ENCODE data around the gene ERBB4.

Gene ERBB4

DNA sequence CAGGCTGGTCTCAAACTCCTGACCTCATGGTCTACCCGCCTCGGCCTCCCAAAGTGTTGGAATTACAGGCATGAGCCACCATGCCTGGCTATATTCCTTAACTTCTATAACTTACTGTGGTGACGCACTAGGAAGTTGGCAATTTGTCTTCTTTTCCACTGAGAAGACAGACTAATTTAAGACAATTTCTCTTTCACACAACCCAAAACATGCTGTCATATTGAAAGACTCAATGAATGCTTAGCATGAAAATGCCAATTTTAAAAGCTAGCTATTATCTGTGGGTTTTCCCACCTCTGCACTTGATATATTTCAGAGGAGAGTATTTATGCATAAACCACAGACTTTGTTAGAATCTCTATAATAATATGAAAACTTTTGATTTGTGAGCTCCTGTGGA is 84.5 kb downstream of the ERBB4 start:
- TF ChIP-seq JUND (IDR thresholded peaks at IDR 0.05; ENCODE audit: low read depth) = no peak
- in situ Hi-C loops (cut with HindIII; ENCODE audit: low pct_unique_long_range_greater_than_20kb, low sequenced_read_pairs) = no loop called here
- DNase-seq (ENCODE audit: low read depth in 1 of 2, low spot score in 1 of 2) = no peak

DNA sequence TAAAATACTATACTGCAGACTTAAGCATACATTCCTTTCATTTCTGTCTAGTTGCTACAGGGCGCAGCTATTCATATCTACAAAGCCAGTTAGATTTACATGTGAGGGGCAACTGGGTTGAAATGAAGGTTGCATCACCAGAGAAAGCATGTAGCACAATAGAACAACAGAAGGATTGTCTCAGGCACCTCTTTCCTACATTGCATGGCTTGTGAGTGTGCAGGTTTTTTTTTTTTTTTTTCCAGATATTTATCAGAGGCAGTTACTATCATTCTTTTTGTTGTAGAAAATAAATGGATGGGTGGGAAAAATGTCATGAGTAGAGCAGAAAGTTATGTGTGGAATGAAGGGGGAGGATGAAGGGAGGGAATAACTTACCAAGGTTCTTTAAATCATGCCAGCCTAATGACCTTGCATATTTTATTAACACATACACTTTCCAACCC is 86.8 kb downstream of the ERBB4 start:
- no peak for DNase-seq (ENCODE audit: low read depth in 1 of 2, low spot score in 1 of 2)
- in situ Hi-C loops (cut with HindIII; ENCODE audit: low pct_unique_long_range_greater_than_20kb, low sequenced_read_pairs) = no loop called here
- no peak for TF ChIP-seq JUND (IDR thresholded peaks at IDR 0.05; ENCODE audit: low read depth)

DNA sequence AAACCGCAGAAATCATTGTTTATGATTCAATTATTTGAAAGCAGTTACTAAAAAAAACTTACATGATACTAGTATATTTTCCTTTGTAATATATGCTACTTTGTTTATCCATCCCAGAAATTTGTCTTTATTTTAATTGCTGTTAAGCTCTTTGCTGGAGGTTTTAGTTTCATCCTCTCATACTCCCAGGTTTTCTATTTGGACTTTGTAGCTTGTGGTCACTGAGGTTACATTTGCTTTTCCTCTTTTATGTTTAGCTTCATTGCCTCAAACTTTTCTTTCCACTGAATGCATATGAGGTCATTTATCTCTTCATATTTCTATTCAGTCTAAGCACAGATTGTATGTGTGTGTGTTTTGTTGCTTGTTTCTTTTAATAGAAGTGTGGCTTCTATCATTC is 89.9 kb downstream of the ERBB4 start:
- DNase-seq (ENCODE audit: low read depth in 1 of 2, low spot score in 1 of 2) = no peak
- in situ Hi-C loops (cut with HindIII; ENCODE audit: low pct_unique_long_range_greater_than_20kb, low sequenced_read_pairs) = no loop called here
- TF ChIP-seq JUND (IDR thresholded peaks at IDR 0.05; ENCODE audit: low read depth) = no peak

DNA sequence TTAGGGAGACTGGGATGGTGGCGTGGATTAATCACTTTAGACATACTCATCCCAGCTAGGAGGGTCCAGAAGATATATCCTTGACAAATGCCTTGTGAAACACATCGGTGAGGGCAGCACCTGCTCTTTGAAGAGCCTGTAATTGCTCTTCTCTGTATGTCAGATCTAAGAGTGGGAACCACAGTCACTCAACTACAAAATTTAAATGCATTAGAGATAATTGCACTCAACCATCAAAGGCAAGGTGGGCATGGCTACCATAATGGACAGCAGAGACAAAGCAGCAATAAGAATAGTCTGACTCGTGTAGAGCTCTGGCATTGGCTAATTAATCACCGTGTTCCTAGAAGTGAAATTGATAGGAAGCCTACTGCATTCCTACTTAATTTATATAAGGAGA is 96.8 kb downstream of the ERBB4 start:
- in situ Hi-C loops (cut with HindIII; ENCODE audit: low pct_unique_long_range_greater_than_20kb, low sequenced_read_pairs) = no loop called here
- no peak for TF ChIP-seq JUND (IDR thresholded peaks at IDR 0.05; ENCODE audit: low read depth)
- DNase-seq (ENCODE audit: low read depth in 1 of 2, low spot score in 1 of 2) = no peak

DNA sequence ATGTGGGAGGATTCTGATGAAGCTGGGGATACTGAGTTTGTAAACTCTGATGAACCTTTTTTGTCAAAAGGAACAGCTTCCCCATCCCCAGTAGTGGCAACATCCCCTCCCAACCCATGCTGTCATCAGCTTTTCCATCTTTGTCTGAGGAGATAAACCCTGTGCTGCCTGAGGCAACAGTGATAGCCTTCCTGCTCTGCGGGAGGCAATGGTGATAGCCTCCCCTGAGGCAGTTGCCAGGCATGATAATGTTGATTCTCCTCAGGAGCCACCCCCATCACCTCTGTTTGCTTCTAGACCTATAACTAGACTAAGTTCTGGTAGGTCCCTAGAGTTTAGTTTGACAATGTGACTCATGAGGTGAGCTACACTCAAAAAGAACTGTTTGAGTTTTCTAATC is 97.5 kb downstream of the ERBB4 start:
- no peak for TF ChIP-seq JUND (IDR thresholded peaks at IDR 0.05; ENCODE audit: low read depth)
- DNase-seq (ENCODE audit: low read depth in 1 of 2, low spot score in 1 of 2) = no peak
- in situ Hi-C loops (cut with HindIII; ENCODE audit: low pct_unique_long_range_greater_than_20kb, low sequenced_read_pairs) = no loop called here

DNA sequence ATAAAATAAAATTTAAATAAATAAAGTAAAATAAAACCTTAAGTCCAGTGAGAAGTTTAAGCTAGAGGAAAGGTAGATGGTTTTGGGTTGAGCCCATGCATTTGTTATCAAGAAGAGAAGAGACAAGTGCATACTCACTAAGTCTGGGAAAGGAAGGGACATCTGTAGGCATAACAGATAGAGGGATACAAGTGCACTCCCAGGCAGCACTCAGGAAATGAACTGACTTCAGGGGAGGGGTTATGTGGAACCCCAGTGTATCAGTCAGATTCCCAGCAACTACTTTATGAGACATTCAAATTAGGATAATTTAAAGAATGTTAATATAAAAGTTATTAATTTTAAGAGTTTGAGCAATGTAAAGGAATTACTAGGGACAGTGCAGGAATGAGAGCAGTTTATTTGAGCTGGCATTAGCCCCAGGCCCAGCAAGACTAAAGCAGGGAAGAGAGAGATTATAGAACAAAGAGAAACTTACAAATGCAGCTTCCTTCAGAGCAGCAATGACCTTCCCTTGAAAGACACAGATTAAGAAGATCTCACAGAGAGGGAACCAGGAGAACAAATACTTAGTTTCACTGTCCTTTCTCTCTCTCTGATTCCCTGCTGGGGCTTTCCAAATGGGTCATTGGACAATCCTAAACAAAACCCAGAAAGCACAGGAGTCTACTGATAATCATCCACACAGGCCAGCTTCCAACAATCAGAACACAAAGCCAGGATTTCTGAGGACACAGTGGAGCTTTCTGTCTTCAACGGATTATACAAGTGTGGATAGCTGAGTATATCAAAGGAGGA is 109.7 kb downstream of the ERBB4 start:
- in situ Hi-C loops (cut with HindIII; ENCODE audit: low pct_unique_long_range_greater_than_20kb, low sequenced_read_pairs) = no loop called here
- TF ChIP-seq JUND (IDR thresholded peaks at IDR 0.05; ENCODE audit: low read depth) = no peak
- DNase-seq (ENCODE audit: low read depth in 1 of 2, low spot score in 1 of 2) = no peak

DNA sequence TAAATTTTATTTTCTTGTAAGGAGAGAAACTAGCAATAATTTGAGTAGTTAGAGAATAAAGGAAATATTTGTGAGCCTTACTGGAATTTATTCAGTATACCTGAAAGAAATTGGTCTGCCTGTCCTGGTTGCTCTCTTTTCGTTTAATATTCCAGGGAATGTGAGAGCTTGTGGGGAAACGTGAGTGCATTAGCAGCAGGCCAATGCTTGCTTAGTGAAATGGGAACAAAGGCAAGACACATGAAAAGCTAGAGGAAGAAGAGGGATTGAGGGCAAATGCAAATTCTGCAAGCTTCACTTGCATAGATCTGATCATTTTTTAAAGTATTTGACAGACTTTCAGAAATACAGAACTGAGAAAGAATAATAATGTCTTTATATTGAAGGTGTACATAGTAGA is 111.0 kb downstream of the ERBB4 start:
- in situ Hi-C loops (cut with HindIII; ENCODE audit: low pct_unique_long_range_greater_than_20kb, low sequenced_read_pairs) = no loop called here
- no peak for DNase-seq (ENCODE audit: low read depth in 1 of 2, low spot score in 1 of 2)
- no peak for TF ChIP-seq JUND (IDR thresholded peaks at IDR 0.05; ENCODE audit: low read depth)

DNA sequence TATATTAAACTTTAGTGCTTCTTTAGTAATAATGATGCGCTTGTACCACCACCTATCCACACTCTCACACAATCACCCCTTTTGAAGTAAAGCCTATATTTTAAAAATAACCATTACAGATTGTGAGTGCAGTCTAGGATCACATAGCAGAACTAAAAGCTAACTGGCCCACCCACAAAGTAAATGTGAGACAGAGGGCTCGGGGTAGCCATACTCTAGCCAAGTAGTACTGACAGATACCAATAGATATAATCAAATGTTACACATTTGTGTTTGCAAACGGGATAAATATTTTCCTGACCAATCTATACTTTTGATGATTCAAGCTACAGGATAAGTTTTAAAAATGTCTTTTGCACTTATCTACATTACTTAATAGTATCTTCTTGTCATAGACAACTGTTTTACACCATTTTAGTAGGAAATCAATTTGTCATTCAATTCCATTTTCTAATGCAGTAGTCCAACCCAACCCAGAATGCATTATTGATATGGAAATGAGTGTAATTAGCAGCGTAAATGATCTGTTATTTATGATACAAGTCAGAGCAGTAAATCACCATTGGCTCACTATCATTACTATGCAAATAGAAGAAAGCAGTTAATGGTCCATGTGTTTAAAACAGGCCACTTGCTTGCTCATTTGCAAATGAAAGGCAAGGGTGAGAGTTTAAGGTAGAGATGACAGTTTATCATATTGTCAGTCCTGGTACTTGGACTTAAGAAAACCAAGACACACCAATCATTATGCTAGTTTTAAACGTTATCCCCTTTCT is 111.8 kb downstream of the ERBB4 start:
- no peak for TF ChIP-seq JUND (IDR thresholded peaks at IDR 0.05; ENCODE audit: low read depth)
- no peak for DNase-seq (ENCODE audit: low read depth in 1 of 2, low spot score in 1 of 2)
- in situ Hi-C loops (cut with HindIII; ENCODE audit: low pct_unique_long_range_greater_than_20kb, low sequenced_read_pairs) = no loop called here

DNA sequence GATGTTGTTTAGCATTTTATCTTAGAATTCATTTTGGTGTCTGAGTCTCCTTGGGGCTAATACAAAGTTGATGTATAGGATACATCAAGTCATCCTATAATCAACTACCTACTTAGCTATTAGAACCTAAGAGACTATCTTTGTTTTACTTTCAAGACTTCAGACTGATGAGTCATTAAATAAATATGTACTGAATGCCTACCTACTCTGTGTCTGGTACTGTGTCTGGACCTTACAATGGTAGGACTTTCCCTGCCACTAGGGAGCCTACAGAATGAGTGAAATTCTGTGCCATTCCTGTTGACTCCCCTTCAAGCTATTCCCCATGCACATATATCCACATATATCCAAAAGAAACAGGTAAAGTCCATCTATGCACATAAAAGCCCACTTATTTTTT is 114.5 kb downstream of the ERBB4 start:
- no peak for TF ChIP-seq JUND (IDR thresholded peaks at IDR 0.05; ENCODE audit: low read depth)
- in situ Hi-C loops (cut with HindIII; ENCODE audit: low pct_unique_long_range_greater_than_20kb, low sequenced_read_pairs) = no loop called here
- no peak for DNase-seq (ENCODE audit: low read depth in 1 of 2, low spot score in 1 of 2)

DNA sequence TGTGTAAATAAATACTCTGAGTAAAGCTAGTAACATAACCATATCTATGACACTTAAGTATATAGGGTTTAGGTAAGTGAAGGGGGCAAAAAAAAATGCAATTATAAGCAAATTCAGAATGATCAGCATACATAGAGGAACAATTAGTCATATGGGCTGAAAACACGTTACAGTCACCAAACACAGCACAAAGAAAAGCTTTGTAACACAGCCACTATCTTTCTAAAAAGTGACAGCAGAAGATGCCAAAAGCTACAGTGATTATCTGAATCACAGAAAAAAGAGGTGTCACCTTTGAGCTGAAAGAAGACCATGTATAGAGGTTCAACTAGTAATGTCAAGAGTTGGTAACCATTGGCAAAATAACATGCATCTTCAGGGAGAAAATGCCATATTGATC is 115.5 kb downstream of the ERBB4 start:
- DNase-seq (ENCODE audit: low read depth in 1 of 2, low spot score in 1 of 2) = no peak
- in situ Hi-C loops (cut with HindIII; ENCODE audit: low pct_unique_long_range_greater_than_20kb, low sequenced_read_pairs) = no loop called here
- no peak for TF ChIP-seq JUND (IDR thresholded peaks at IDR 0.05; ENCODE audit: low read depth)

DNA sequence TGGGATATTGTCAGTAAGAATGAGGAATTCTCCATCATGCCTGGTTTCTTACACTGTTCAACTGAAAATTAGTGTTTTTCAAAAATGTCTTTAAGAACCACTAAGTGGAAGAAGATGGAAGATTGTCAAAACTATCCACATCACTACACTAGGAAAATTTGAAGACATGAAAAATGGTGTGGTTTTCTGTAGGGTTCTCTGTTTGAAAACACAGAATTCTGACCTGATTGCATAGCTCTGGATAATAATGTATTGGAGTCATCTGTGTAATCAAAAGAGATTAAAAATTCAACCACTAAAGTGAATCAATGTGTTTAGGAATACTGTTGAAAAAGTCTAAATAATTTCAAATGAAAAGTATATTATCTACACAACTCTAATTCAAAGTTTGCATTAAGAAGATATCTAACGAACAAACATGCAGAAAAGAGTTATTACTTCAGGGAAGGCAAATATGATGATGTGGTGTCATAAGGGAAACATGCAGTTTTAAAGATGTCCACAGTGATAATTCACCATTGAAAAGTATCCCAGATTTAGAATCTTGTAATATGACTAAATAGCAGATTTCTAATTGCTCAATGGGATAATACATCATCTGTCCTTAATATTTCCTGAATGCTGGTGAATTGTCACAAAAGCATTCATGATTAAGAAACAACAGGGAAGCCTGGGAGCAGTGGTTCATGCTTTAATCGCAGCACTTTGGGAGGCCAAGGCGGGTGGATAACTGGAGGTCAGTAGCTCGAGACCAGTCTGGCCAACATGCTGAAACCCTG is 116.9 kb downstream of the ERBB4 start:
- DNase-seq (ENCODE audit: low read depth in 1 of 2, low spot score in 1 of 2) = no peak
- no peak for TF ChIP-seq JUND (IDR thresholded peaks at IDR 0.05; ENCODE audit: low read depth)
- in situ Hi-C loops (cut with HindIII; ENCODE audit: low pct_unique_long_range_greater_than_20kb, low sequenced_read_pairs) = no loop called here

DNA sequence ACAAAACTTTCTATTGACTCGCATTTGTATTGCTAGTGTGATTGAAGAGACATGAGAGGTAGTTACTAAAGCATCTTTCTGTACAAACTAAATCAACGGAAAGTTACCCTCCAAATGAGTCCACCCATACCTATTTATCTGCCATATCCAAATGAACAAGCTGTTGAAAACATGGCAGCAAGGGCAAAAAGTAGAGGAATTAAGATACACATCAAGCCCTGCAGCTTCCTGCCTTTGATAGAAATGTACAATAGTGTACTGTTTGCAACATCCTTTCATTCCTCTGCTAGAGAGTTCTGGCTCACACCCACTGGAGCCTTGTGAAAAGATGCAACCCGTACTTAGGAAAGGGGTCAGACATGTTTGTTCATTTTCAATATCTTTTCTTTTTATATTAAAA is 122.5 kb downstream of the ERBB4 start:
- in situ Hi-C loops (cut with HindIII; ENCODE audit: low pct_unique_long_range_greater_than_20kb, low sequenced_read_pairs) = no loop called here
- DNase-seq (ENCODE audit: low read depth in 1 of 2, low spot score in 1 of 2) = no peak
- no peak for TF ChIP-seq JUND (IDR thresholded peaks at IDR 0.05; ENCODE audit: low read depth)

DNA sequence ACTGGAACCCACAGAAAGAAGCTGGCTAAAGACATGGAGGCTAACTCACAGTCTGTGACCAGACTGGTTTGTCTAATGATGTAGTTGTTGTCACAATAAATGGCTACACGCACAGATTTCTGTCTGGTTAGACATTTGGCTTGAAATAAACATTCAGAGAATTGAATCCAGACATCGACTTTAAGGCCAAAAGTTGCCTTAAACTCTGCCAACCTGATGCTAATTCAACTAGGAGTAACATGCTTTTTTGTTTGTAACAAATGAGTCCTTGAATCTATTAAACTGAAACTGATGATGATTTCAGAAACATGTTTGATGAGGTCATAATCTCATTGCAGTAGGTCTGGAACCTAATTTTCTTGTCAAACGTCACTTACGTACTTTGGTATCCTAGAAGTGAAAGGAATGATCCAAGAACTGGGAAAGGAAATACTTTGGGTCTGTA is 123.8 kb downstream of the ERBB4 start:
- in situ Hi-C loops (cut with HindIII; ENCODE audit: low pct_unique_long_range_greater_than_20kb, low sequenced_read_pairs) = no loop called here

More for the DNA sequence above, 123.8 kb downstream of the ERBB4 start:
- no peak for TF ChIP-seq JUND (IDR thresholded peaks at IDR 0.05; ENCODE audit: low read depth)
- no peak for DNase-seq (ENCODE audit: low read depth in 1 of 2, low spot score in 1 of 2)
